ENCODE measurements around the gene NOS1AP.
A peak's percentile ranks its signal among the peaks of the same experiment; 100 is the strongest.
"Not testable (repeated sequence)": the region's sequence is repeated elsewhere in the genome, so short reads cannot be mapped to it uniquely, and the experiment has no call there.

NOS1AP gene

GRCh38 chr1:162390396-162391185 is 321.1 kb downstream of the NOS1AP start:
- no peak for DNase-seq

GRCh38 chr1:162391790-162392563 is 322.5 kb downstream of the NOS1AP start:
- peak in 1 of 2 experiments; percentile 8 for DNase-seq

- DNase-seq, result no peak
Measured at GRCh38 chr1:162396201-162396906, 326.9 kb downstream of the NOS1AP start.

- no peak for DNase-seq
Measured at GRCh38 chr1:162397039-162397448, 327.6 kb downstream of the NOS1AP start.

GRCh38 chr1:162397943-162398560 is 328.6 kb downstream of the NOS1AP start:
- no peak for DNase-seq

- no peak for DNase-seq
Measured at GRCh38 chr1:162398999-162399580, 329.6 kb downstream of the NOS1AP start.

- DNase-seq, result no peak
Measured at GRCh38 chr1:162400790-162401355, 331.4 kb downstream of the NOS1AP start.

GRCh38 chr1:162404550-162405160 is 335.2 kb downstream of the NOS1AP start:
- DNase-seq, result no peak

GRCh38 chr1:162405800-162406199 is 336.3 kb downstream of the NOS1AP start:
- no peak for DNase-seq

GRCh38 chr1:162406811-162407210 is 337.3 kb downstream of the NOS1AP start:
- no peak for DNase-seq

GRCh38 chr1:162407539-162407938 is 338.0 kb downstream of the NOS1AP start:
- no peak for DNase-seq

- DNase-seq, result no peak
Measured at GRCh38 chr1:162412002-162412401, 342.5 kb downstream of the NOS1AP start, which contains the start of gene SH2D1B. Gene SH2D1B (minus strand): TSS chr1:162412136. CDS start chr1:162412016, 120 bp downstream.

GRCh38 chr1:162416215-162416614 is 346.7 kb downstream of the NOS1AP start:
- no peak for DNase-seq

- no peak for DNase-seq
Measured at GRCh38 chr1:162416909-162417308, 347.4 kb downstream of the NOS1AP start.

GRCh38 chr1:162417650-162418049 is 348.2 kb downstream of the NOS1AP start:
- DNase-seq, result no peak

GRCh38 chr1:162418584-162418983 is 349.1 kb downstream of the NOS1AP start:
- not testable (repeated sequence) for DNase-seq

- DNase-seq, result not testable (repeated sequence)
Measured at GRCh38 chr1:162419450-162419931, 350.0 kb downstream of the NOS1AP start.
